Measurements from ENCODE around the gene UST. TPM values are rescaled to one million over a fixed set of nuclear protein-coding genes. Genes with fewer than 3 reads are reported as not detected.
"Not testable (repeated sequence)": the region's sequence is repeated elsewhere in the genome, so short reads cannot be mapped to it uniquely, and the experiment has no call there.

The UST gene
- total RNA-seq, 1 donor = 13.0 TPM

DNA sequence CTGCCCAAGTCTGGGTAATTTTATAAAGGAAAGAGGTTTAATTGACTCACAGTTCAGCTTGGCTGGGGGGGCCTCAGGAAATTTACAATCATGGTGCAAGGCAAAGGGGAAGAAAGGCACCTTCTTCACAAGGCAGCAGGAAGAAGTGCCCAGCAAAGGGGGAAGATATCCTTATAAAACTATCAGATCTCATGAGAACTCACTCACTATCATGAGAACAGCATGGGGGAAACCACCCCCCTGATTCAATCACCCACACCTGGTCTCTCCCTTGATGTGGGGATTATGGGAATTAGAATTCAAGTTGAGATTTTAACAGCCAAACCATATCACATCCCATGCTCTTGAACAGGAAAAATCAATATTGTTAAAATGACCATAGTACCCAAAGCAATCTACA, 355.5 kb downstream of the UST start:
- TF ChIP-seq, protein P1, sequence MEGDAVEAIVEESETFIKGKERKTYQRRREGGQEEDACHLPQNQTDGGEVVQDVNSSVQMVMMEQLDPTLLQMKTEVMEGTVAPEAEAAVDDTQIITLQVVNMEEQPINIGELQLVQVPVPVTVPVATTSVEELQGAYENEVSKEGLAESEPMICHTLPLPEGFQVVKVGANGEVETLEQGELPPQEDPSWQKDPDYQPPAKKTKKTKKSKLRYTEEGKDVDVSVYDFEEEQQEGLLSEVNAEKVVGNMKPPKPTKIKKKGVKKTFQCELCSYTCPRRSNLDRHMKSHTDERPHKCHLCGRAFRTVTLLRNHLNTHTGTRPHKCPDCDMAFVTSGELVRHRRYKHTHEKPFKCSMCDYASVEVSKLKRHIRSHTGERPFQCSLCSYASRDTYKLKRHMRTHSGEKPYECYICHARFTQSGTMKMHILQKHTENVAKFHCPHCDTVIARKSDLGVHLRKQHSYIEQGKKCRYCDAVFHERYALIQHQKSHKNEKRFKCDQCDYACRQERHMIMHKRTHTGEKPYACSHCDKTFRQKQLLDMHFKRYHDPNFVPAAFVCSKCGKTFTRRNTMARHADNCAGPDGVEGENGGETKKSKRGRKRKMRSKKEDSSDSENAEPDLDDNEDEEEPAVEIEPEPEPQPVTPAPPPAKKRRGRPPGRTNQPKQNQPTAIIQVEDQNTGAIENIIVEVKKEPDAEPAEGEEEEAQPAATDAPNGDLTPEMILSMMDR (IDR thresholded peaks at IDR 0.05; ENCODE audit: insufficient read depth, low read depth, low read length) = no peak
- no peak overlapping the region for H3K4me3 ChIP-seq (ENCODE audit: low read depth, low read length)
- DNase-seq (ENCODE audit: low read depth) = no peak

GRCh38 chr6:149103950-149104349, 357.1 kb downstream of the UST start:
- DNase-seq (ENCODE audit: low read depth); H3K4me3 ChIP-seq (ENCODE audit: low read depth, low read length): not testable (repeated sequence)

DNA sequence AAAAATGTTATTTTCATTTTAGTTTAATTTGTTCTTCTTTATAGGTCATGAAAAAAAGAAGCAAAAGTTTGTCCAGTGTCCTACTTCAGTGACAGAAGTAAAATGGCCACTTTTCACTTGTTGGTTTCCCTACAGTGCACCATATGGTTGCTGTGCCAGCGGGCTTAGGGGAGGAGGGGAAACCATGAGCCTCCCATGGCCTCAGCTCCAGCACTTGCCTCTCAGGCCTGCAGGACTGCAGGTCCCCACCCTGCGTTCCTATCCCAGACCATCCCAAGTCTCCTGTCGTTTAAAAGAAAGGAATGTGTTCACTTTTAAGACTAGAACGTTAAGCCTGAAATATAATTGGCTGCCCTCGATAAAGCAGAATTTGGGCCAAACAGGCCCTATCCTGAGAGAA, 360.7 kb downstream of the UST start:
- no peak overlapping the region for H3K4me3 ChIP-seq (ENCODE audit: low read depth, low read length)
- TF ChIP-seq, protein P1 (IDR thresholded peaks at IDR 0.05; ENCODE audit: insufficient read depth, low read depth, low read length) = no peak
- no peak for DNase-seq (ENCODE audit: low read depth)

GRCh38 chr6:149108038-149108748, 361.4 kb downstream of the UST start:
- no peak overlapping the region for H3K4me3 ChIP-seq (ENCODE audit: low read depth, low read length)
- peak; percentile 19 for DNase-seq (ENCODE audit: low read depth)
- TF ChIP-seq, protein P1 (IDR thresholded peaks at IDR 0.05; ENCODE audit: insufficient read depth, low read depth, low read length) = no peak

DNA sequence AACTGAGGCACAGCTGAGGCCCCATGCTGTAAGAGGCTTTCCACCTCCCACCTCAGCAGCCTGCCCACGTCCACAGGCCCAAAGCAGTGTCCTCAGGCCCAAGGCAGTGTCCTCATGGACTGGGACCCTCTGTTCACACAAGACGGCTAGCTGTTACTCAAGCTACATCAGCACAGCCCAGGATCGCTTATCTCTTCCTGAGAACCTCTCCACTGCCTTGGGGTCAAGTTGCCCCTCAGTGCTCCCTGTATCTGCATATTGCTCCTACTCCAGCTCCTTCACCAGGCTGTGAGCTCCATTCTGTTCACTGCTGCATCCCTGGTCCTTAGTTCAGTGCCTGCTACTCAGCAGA, 361.9 kb downstream of the UST start:
- H3K4me3 ChIP-seq (ENCODE audit: low read depth, low read length) = no peak overlapping the region
- TF ChIP-seq, protein P1 (IDR thresholded peaks at IDR 0.05; ENCODE audit: insufficient read depth, low read depth, low read length) = no peak
- DNase-seq (ENCODE audit: low read depth) = no peak

DNA sequence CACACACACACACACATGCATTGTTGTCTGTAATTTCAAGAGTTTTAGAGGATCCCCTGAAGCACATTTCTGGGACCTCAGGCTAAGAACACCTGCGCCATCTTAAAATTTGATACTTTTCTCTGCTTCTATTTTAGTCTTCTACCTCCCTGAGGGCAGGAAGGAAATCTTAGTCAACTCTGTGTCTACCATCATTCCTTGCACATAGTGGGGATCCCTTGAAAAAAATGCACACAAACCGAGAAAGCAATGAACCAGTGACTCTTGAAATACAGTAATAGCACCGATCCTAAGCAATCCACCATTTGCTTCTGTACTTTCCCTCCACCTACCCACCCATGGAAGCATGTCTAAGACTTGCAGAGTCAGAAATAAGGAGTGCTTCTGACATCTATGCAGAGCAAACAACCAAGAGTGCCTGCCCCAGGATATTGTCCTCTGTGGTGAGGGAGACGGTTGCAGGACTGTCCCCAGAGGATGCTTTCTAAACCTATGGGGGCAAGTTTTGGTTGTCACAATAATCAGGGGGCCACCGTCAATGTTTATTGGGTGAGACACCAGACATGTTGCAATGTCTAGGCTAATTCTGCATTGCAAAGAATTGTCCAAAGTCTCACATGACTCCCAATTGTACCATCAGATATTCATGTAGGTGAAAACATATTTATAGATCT, 362.7 kb downstream of the UST start:
- TF ChIP-seq, protein P1 (IDR thresholded peaks at IDR 0.05; ENCODE audit: insufficient read depth, low read depth, low read length) = no peak
- no peak for DNase-seq (ENCODE audit: low read depth)
- H3K4me3 ChIP-seq (ENCODE audit: low read depth, low read length) = no peak overlapping the region

DNA sequence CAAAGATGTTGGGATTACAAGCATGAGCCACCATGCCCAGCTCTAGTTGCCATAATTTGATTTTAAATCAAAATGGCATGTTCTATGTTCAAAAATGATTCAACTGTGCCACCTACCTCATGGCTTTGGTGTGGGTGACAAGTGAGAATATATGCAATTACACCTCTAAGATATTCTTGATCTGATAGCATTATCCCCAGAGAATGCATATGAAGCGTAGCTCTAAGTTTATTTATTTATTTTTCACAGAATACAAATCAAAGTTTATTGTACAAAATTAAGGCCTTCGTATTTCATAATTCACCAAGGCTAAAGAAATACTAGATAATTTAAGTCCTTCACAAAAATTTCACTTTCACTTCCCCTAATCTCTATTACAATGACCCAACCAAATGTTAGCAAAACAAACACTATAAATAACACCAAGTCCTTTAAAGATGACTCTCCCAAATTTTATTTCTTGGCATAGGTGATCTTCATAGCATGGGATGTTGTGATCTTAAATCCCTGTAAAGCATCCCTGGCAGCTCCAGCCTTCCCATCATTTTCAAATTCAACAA, 364.8 kb downstream of the UST start:
- TF ChIP-seq, protein P1 (IDR thresholded peaks at IDR 0.05; ENCODE audit: insufficient read depth, low read depth, low read length) = no peak
- no peak for DNase-seq (ENCODE audit: low read depth)
- no peak overlapping the region for H3K4me3 ChIP-seq (ENCODE audit: low read depth, low read length)
